Measurements from ENCODE around the gene CBR4. TPM values are rescaled to one million over a fixed set of nuclear protein-coding genes. Genes with fewer than 3 reads are reported as not detected.

CBR4 gene
- total and polyA plus RNA-seq, 2 donors (not counting 3 experiments of a cell fraction or from before 2014, with no cell fraction given), result 4.8 to 26.3 TPM

GRCh38 chr4:168999809-169000208 lies 10.2 kb downstream of the CBR4 start:
- no peak for FAIRE-seq
- dilution Hi-C loops (cut with MboI; ENCODE audit: extremely low pct_ligation_motif_present, low sequenced_read_pairs) (no loop called here), intact Hi-C loops (cut with micrococcal nuclease) (no loop called here)
- Histone ChIP-seq H3K9me3 (replicated peaks; ENCODE audit: control insufficient read depth, insufficient read depth, low read length) (no peaks in the 10 kb centered on the region), H3K27me3 (ENCODE audit: control insufficient read depth in 2 of 2, insufficient read depth in 2 of 2, low read length in 2 of 2) (no peaks in the 10 kb centered on the region), H4K20me1 (replicated peaks; ENCODE audit: control insufficient read depth, extremely low read depth, insufficient read depth, low read length) (no peaks in the 10 kb centered on the region), H3K36me3 (ENCODE audit: control insufficient read depth in 2 of 2, extremely low read depth in 1 of 2, insufficient read depth in 2 of 2, low read length in 2 of 2) (peaks cover 9 to 14% of the 10 kb centered on the region in 2 experiments), H3K27ac (ENCODE audit: insufficient read depth, low read depth, low read length) (no peak overlapping the region), H3K4me3 (replicated peaks in 1 of 3; ENCODE audit: insufficient read depth in 1 of 3, low read depth in 1 of 3, low read length in 3 of 3) (no peak overlapping the region), H3K9me1 (replicated peaks; ENCODE audit: control insufficient read depth, extremely low read depth, insufficient read depth, low read length) (no peaks in the 10 kb centered on the region), H3K9ac (replicated peaks; ENCODE audit: extremely low read depth, insufficient read depth, low read length) (no peak overlapping the region), H2AFZ (ENCODE audit: low read depth, low read length) (no peak overlapping the region), H3K79me2 (ENCODE audit: control insufficient read depth, insufficient read depth, low read length) (no peaks in the 10 kb centered on the region), H3K4me2 (ENCODE audit: insufficient read depth, low read length) (no peak overlapping the region), H3K4me1 (ENCODE audit: control insufficient read depth, extremely low read depth, insufficient read depth, low read length) (no peaks in the 10 kb centered on the region)
- ChIA-PET CTCF (interaction anchor here (0.6 to 2.4 kb wide), 7 partner anchors 8 to 485 kb away, joined by 3 to 14 read pairs (median 4); partner anchors contain the start of gene CBR4), POLR2A (interaction anchor here (0.5 kb wide), 1 partner anchor 600 kb away, joined by 3 read pairs; no protein-coding TSS in a partner anchor)
- no peak for DNase-seq (ENCODE audit: low read depth, low spot score)
- no TSS peak for BruUV-seq (replicated peaks)
- TF ChIP-seq POLR2AphosphoS5 (IDR thresholded peaks at IDR 0.05; ENCODE audit: insufficient read depth, low read depth, low read length), result no peak
- no peak for TF ChIP-seq GATA2 (IDR thresholded peaks at IDR 0.05; ENCODE audit: insufficient read depth, insufficient read length, low read depth, low read length)
- no peak for TF ChIP-seq MAX (IDR thresholded peaks at IDR 0.05; ENCODE audit: insufficient read depth, insufficient read length)
- TF ChIP-seq POLR2A (IDR thresholded peaks at IDR 0.05; ENCODE audit: low read depth, low read length), result no peak
- TF ChIP-seq JUN (IDR thresholded peaks at IDR 0.05; ENCODE audit: borderline replicate concordance, insufficient read depth, insufficient read length, low read depth), result no peak
- no peak for TF ChIP-seq MYC (IDR thresholded peaks at IDR 0.05; ENCODE audit: low read depth, low read length)
- TF ChIP-seq EZH2 (IDR thresholded peaks at IDR 0.05; ENCODE audit: borderline replicate concordance, low read depth, low read length, severe bottlenecking), result no peak
- TF ChIP-seq, protein P1, sequence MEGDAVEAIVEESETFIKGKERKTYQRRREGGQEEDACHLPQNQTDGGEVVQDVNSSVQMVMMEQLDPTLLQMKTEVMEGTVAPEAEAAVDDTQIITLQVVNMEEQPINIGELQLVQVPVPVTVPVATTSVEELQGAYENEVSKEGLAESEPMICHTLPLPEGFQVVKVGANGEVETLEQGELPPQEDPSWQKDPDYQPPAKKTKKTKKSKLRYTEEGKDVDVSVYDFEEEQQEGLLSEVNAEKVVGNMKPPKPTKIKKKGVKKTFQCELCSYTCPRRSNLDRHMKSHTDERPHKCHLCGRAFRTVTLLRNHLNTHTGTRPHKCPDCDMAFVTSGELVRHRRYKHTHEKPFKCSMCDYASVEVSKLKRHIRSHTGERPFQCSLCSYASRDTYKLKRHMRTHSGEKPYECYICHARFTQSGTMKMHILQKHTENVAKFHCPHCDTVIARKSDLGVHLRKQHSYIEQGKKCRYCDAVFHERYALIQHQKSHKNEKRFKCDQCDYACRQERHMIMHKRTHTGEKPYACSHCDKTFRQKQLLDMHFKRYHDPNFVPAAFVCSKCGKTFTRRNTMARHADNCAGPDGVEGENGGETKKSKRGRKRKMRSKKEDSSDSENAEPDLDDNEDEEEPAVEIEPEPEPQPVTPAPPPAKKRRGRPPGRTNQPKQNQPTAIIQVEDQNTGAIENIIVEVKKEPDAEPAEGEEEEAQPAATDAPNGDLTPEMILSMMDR (IDR thresholded peaks at IDR 0.05; ENCODE audit: extremely low read depth in 1 of 2, insufficient read depth in 1 of 2, low read depth in 1 of 2, low read length in 2 of 2), result no peak
- TF ChIP-seq FOS (IDR thresholded peaks at IDR 0.05; ENCODE audit: borderline replicate concordance, insufficient read depth, low read length), result no peak
